HG03175 (cell line): ENCODE measurements around the gene AP5Z1.

ENCODE experiments used
- ATAC-seq: cut with Tn5 transposase; IDR thresholded peaks from one replicate; pipeline ENCODE4 v1.9.1; 2021; ENCODE audit warnings: mild to moderate bottlenecking, moderate library complexity; ENCODE audit not compliant: unreplicated experiment

Gene AP5Z1

GRCh38 chr7:4745971-4746919 is 29.2 kb upstream of the AP5Z1 start:
- ATAC-seq = no peak

GRCh38 chr7:4747013-4747412 is 28.4 kb upstream of the AP5Z1 start:
- ATAC-seq = no peak

GRCh38 chr7:4747746-4748145 is 27.7 kb upstream of the AP5Z1 start:
- ATAC-seq = no peak

GRCh38 chr7:4748231-4748681 is 27.2 kb upstream of the AP5Z1 start:
- no peak for ATAC-seq

- ATAC-seq = no peak
Observed at GRCh38 chr7:4749363-4749762, 26.1 kb upstream of the AP5Z1 start.

- no peak for ATAC-seq
Observed at GRCh38 chr7:4749798-4750197, 25.6 kb upstream of the AP5Z1 start.

GRCh38 chr7:4751398-4751947 is 23.9 kb upstream of the AP5Z1 start:
- no peak for ATAC-seq

- ATAC-seq = peak; percentile 88
Observed at GRCh38 chr7:4753598-4754432, 21.6 kb upstream of the AP5Z1 start.

- no peak for ATAC-seq
Observed at GRCh38 chr7:4754433-4755010, 20.9 kb upstream of the AP5Z1 start.

- ATAC-seq = no peak
Observed at GRCh38 chr7:4755045-4755444, 20.4 kb upstream of the AP5Z1 start.

GRCh38 chr7:4758111-4758510 is 17.3 kb upstream of the AP5Z1 start:
- no peak for ATAC-seq

- ATAC-seq = no peak
Observed at GRCh38 chr7:4758791-4759190, 16.6 kb upstream of the AP5Z1 start.

GRCh38 chr7:4759211-4759610 is 16.2 kb upstream of the AP5Z1 start:
- no peak for ATAC-seq

GRCh38 chr7:4760952-4761351 is 14.5 kb upstream of the AP5Z1 start:
- no peak for ATAC-seq

- no peak for ATAC-seq
Observed at GRCh38 chr7:4762121-4763055, 13.0 kb upstream of the AP5Z1 start.

- no peak for ATAC-seq
Observed at GRCh38 chr7:4763091-4763793, 12.2 kb upstream of the AP5Z1 start.

GRCh38 chr7:4763794-4764185 is 11.6 kb upstream of the AP5Z1 start:
- no peak for ATAC-seq

GRCh38 chr7:4764402-4765007 is 10.9 kb upstream of the AP5Z1 start:
- no peak for ATAC-seq
